ENCODE measurements around the gene GPX5.
"Not testable (repeated sequence)": the region's sequence is repeated elsewhere in the genome, so short reads cannot be mapped to it uniquely, and the experiment has no call there.

DNA sequence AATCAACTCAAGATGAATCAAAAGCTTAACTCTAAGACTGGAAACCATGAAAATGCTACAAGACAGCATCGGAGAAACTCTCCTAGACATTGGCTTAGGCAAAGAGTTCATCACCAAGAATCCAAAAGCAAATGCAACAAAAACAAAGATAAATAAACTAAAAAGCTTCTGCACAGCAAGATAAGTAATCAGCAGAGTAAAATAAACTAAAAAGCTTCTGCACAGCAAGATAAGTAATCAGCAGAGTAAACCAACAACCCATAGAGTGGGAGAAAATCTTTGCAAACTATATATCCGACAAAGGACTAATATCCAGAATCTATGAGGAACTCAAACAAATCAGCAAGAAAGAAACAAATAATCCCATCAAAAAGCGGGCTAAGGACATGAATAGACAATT lies 21.3 kb downstream of the GPX5 start:
- TF ChIP-seq, protein P1, sequence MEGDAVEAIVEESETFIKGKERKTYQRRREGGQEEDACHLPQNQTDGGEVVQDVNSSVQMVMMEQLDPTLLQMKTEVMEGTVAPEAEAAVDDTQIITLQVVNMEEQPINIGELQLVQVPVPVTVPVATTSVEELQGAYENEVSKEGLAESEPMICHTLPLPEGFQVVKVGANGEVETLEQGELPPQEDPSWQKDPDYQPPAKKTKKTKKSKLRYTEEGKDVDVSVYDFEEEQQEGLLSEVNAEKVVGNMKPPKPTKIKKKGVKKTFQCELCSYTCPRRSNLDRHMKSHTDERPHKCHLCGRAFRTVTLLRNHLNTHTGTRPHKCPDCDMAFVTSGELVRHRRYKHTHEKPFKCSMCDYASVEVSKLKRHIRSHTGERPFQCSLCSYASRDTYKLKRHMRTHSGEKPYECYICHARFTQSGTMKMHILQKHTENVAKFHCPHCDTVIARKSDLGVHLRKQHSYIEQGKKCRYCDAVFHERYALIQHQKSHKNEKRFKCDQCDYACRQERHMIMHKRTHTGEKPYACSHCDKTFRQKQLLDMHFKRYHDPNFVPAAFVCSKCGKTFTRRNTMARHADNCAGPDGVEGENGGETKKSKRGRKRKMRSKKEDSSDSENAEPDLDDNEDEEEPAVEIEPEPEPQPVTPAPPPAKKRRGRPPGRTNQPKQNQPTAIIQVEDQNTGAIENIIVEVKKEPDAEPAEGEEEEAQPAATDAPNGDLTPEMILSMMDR (IDR thresholded peaks at IDR 0.05), result not testable (repeated sequence)
- not testable (repeated sequence) for TF ChIP-seq POLR2A (IDR thresholded peaks at IDR 0.05)
